B cell (primary cell): ENCODE measurements around the gene ROR2.

Experiments
- CTCF ChIP-seq: fragments of 200-600 bp; IDR thresholded peaks from one replicate; pipeline ENCODE4 v1.8.0; 2022; ENCODE audit warnings: antibody characterized with exemption, mild to moderate bottlenecking
- EZH2 ChIP-seq: IDR thresholded peaks from 2 replicates; pipeline ENCODE4 v1.6.1; 2012; ENCODE audit warnings: borderline replicate concordance, low read depth, mild to moderate bottlenecking, moderate library complexity, low read length; ENCODE audit not compliant: insufficient read depth, poor library complexity, severe bottlenecking

DNA sequence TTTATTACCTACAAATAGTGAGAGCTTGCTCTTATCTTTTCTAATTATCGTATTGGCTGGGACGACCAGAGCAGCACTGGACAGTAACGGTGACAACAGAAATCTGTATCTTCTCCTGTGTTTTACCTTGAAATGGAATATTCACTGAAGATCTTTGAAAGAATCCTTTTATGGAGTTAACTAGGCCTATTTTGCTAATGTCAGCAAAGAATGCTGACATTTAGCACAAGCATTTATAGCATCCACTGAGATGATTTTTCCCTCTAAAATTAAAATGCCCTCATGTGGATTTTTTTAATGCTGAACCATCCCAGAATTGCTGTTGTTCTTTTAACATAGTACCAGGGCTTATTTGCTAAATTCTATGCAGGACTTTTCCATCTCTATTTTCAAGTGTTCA lies 59.4 kb downstream of the ROR2 start:
- TF ChIP-seq CTCF (no peak), EZH2 (no peak)
